ENCODE measurements around the gene IFNL4. TPM values are rescaled to one million over a fixed set of nuclear protein-coding genes. Genes with fewer than 3 reads are reported as not detected.
"Not testable (repeated sequence)": the region's sequence is repeated elsewhere in the genome, so short reads cannot be mapped to it uniquely, and the experiment has no call there.

IFNL4 gene
- total RNA-seq = not detected in 2 replicates

DNA sequence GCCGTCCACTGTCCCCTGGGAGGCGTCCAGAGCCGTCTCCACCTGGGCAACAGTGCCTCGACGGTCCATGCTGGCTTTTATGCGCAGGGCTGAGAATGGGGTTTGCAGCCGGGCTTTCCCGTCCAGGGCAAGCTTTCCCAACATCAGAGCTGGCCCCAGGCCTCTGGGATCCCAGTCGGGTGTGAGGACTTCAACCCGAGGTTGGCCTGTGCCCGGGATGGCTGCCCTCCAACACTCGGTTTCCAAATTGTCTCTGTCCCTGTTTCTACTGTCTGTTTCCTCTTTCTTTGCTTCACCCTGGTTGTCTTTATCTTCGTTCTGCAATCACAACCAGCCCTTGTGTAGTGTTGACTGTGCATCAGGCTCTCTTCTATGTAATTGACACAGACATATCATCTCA, at the start of gene IFNL4:
Gene IFNL4, minus strand, starts transcription at position 51 of the 400 bp plus-strand sequence.
- H3K9me3 Mint-ChIP-seq = no peaks in the 10 kb centered on the region
- no peaks in the 10 kb centered on the region for H3K36me3 Mint-ChIP-seq (ENCODE audit: low read depth)
- H3K27ac Mint-ChIP-seq = no peak within 1 kb of the TSS
- peaks cover 16% of the 10 kb centered on the region for H3K27me3 Mint-ChIP-seq (ENCODE audit: low read depth)
- peaks cover 1% of the 10 kb centered on the region for H3K4me1 Mint-ChIP-seq (ENCODE audit: low read depth)
- no peak within 1 kb of the TSS for H3K4me3 Mint-ChIP-seq (ENCODE audit: low read depth)
- intact Hi-C loops (cut with micrococcal nuclease) = no loop called here
- no peak for DNase-seq (ENCODE audit: low spot score)

GRCh38 chr19:39297931-39298634, 49.4 kb upstream of the IFNL4 start:
- Mint-ChIP-seq H3K4me1 (ENCODE audit: low read depth) (peaks cover 29% of the 10 kb centered on the region), H3K27me3 (ENCODE audit: low read depth) (peaks cover 8% of the 10 kb centered on the region), H3K36me3 (ENCODE audit: low read depth) (no peaks in the 10 kb centered on the region), H3K9me3 (no peaks in the 10 kb centered on the region), H3K4me3 (ENCODE audit: low read depth) (peak overlapping the region; percentile 7), H3K27ac (peak overlapping the region; percentile 54)
- DNase-seq (ENCODE audit: low spot score) = peak; percentile 69
- intact Hi-C loops (cut with micrococcal nuclease) = no loop called here

DNA sequence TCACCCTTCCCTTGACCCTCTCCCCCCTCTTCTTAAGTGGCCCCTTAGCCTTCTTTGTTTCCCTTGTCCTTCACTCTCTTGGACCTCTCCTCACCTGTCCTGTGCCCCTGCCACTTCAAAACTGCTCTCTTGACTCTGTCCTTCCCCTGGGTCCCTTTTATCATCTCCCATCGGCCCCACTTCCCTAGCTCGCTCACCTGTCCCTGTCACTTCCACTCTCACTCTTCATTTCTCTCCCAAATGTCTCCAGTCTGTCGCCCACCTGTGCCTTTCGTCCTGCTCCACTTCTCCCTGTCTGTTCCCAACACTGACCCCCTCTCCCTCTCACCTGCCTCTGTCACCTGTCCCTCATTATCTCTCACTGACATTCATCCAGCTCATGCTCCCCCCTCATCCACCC, 48.2 kb upstream of the IFNL4 start:
- Mint-ChIP-seq H3K36me3 (ENCODE audit: low read depth) (no peaks in the 10 kb centered on the region), H3K27me3 (ENCODE audit: low read depth) (peaks cover 11% of the 10 kb centered on the region), H3K9me3 (no peaks in the 10 kb centered on the region), H3K4me3 (ENCODE audit: low read depth) (no peak overlapping the region), H3K27ac (no peak overlapping the region), H3K4me1 (ENCODE audit: low read depth) (peaks cover 29% of the 10 kb centered on the region)
- DNase-seq (ENCODE audit: low spot score) = no peak
- intact Hi-C loops (cut with micrococcal nuclease) = no loop called here

DNA sequence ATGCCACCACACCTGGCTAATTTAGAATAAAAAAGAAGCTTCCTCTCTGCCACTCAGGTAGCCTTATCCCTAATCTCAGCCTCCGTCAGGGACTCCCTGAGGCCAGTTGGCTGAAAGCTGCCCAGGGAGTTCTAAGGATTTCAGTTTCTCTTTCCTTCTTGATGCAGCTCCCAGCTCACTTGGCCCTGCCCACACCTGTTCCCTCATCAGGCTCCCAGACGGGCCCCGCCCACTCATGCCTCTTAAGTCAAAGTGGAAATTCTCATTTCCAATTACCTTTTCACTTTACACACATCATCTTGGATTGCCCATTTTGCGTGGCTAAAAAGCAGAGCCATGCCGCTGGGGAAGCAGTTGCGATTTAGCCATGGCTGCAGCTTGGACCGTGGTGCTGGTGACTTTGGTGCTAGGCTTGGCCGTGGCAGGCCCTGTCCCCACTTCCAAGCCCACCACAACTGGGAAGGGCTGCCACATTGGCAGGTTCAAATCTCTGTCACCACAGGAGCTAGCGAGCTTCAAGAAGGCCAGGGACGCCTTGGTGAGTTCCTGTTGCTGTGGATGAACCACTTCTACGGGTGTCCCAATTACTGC, 47.5 kb upstream of the IFNL4 start, which contains the start of gene IFNL1:
Gene IFNL1, plus strand, starts transcription at position 353 of the 591 bp plus-strand sequence. Its CDS starts 15 bp downstream, at position 368.
- Mint-ChIP-seq H3K4me3 (ENCODE audit: low read depth) (no peak within 1 kb of the TSS), H3K27me3 (ENCODE audit: low read depth) (peaks cover 11% of the 10 kb centered on the region), H3K36me3 (ENCODE audit: low read depth) (no peaks in the 10 kb centered on the region), H3K27ac (no peak within 1 kb of the TSS), H3K9me3 (no peaks in the 10 kb centered on the region), H3K4me1 (ENCODE audit: low read depth) (peaks cover 29% of the 10 kb centered on the region)
- intact Hi-C loops (cut with micrococcal nuclease) = no loop called here
- no peak for DNase-seq (ENCODE audit: low spot score)

DNA sequence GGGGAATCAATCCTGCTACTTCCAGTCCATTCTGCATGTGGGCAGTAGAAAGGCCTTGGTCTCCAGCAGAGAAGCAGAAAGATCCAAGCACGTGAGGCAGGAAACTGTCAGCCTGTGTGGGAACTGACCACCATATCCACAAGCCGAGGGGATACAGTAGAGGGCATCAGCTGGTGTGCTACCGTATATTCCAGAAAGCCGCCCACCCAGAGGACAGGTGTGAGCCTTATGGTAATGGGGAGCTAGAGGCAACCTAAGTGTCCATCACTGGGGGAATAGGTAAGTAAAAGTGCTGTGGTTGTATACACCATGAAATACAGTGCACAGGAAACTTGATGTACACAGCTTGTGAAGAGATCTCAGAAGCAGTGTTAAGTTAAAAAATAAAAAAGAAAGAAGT, 44.7 kb upstream of the IFNL4 start:
- peaks cover 18% of the 10 kb centered on the region for H3K4me1 Mint-ChIP-seq (ENCODE audit: low read depth)
- no peak for DNase-seq (ENCODE audit: low spot score)
- peaks cover 20% of the 10 kb centered on the region for H3K27me3 Mint-ChIP-seq (ENCODE audit: low read depth)
- intact Hi-C loops (cut with micrococcal nuclease) = no loop called here
- H3K4me3 Mint-ChIP-seq (ENCODE audit: low read depth) = no peak overlapping the region
- no peaks in the 10 kb centered on the region for H3K36me3 Mint-ChIP-seq (ENCODE audit: low read depth)
- H3K9me3 Mint-ChIP-seq = no peaks in the 10 kb centered on the region
- H3K27ac Mint-ChIP-seq = no peak overlapping the region

- no peak overlapping the region for H3K4me3 Mint-ChIP-seq (ENCODE audit: low read depth)
- H3K27me3 Mint-ChIP-seq (ENCODE audit: low read depth) = peaks cover 23% of the 10 kb centered on the region
- H3K27ac Mint-ChIP-seq = no peak overlapping the region
- H3K9me3 Mint-ChIP-seq = peaks cover 9% of the 10 kb centered on the region
- H3K4me1 Mint-ChIP-seq (ENCODE audit: low read depth) = no peaks in the 10 kb centered on the region
- intact Hi-C loops (cut with micrococcal nuclease) = no loop called here
- DNase-seq (ENCODE audit: low spot score) = no peak
- no peaks in the 10 kb centered on the region for H3K36me3 Mint-ChIP-seq (ENCODE audit: low read depth)
Observed at GRCh38 chr19:39284032-39284431, 35.4 kb upstream of the IFNL4 start.

GRCh38 chr19:39282021-39282420, 33.4 kb upstream of the IFNL4 start:
- peaks cover 22% of the 10 kb centered on the region for H3K27me3 Mint-ChIP-seq (ENCODE audit: low read depth)
- no peak overlapping the region for H3K4me3 Mint-ChIP-seq (ENCODE audit: low read depth)
- no peak overlapping the region for H3K27ac Mint-ChIP-seq
- intact Hi-C loops (cut with micrococcal nuclease) = no loop called here
- H3K36me3 Mint-ChIP-seq (ENCODE audit: low read depth) = no peaks in the 10 kb centered on the region
- DNase-seq (ENCODE audit: low spot score) = no peak
- no peaks in the 10 kb centered on the region for H3K4me1 Mint-ChIP-seq (ENCODE audit: low read depth)
- H3K9me3 Mint-ChIP-seq = peaks cover 9% of the 10 kb centered on the region

DNA sequence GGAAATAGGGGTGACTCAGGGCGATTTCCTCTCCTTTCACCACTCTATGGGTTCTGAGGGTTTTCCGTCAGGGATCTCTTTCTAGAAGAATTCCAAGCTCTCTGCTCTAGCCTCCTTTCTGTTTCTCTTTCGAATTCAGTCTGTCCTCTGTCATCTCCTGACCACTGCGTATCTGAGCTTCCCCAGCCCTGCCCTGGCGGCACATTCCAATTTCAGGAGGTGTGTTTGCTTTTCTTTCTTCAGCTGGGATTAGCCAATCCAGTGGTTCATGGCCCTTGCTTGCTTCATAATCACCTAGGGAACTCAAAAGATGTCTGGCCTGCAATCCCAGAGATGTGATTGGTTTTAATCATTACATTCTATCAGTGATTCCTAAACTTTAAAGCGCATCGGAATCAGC, 28.9 kb upstream of the IFNL4 start:
- H3K27me3 Mint-ChIP-seq (ENCODE audit: low read depth) = peaks cover 16% of the 10 kb centered on the region
- intact Hi-C loops (cut with micrococcal nuclease) = no loop called here
- no peaks in the 10 kb centered on the region for H3K9me3 Mint-ChIP-seq
- no peak overlapping the region for H3K4me3 Mint-ChIP-seq (ENCODE audit: low read depth)
- H3K36me3 Mint-ChIP-seq (ENCODE audit: low read depth) = no peaks in the 10 kb centered on the region
- no peak overlapping the region for H3K27ac Mint-ChIP-seq
- no peak for DNase-seq (ENCODE audit: low spot score)
- H3K4me1 Mint-ChIP-seq (ENCODE audit: low read depth) = no peaks in the 10 kb centered on the region

DNA sequence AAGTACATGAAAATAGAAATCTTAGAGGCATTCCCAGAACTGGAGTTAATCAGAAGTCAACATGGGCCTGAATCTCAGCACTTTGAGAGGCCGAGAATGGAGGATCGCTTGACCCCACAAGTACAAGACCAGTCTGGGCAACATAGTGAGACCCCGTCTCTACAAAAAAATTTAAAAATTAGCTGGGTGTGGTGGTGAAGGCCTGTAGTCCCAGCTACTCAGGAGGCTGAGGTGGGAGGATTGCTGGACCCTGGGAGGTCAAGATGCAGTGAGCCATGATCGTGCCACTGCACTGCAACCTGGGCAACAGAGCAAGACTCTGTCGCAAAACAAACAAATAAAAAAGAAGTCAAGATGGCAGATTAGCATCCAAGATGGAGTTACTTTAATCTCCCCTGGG, 28.1 kb upstream of the IFNL4 start:
- no peaks in the 10 kb centered on the region for H3K4me1 Mint-ChIP-seq (ENCODE audit: low read depth)
- no peak overlapping the region for H3K27ac Mint-ChIP-seq
- no peaks in the 10 kb centered on the region for H3K9me3 Mint-ChIP-seq
- intact Hi-C loops (cut with micrococcal nuclease) = no loop called here
- no peak for DNase-seq (ENCODE audit: low spot score)
- H3K36me3 Mint-ChIP-seq (ENCODE audit: low read depth) = no peaks in the 10 kb centered on the region
- H3K27me3 Mint-ChIP-seq (ENCODE audit: low read depth) = peaks cover 13% of the 10 kb centered on the region
- H3K4me3 Mint-ChIP-seq (ENCODE audit: low read depth) = no peak overlapping the region

- no peak for DNase-seq (ENCODE audit: low spot score)
Observed at GRCh38 chr19:39275578-39275977, 26.9 kb upstream of the IFNL4 start.

DNA sequence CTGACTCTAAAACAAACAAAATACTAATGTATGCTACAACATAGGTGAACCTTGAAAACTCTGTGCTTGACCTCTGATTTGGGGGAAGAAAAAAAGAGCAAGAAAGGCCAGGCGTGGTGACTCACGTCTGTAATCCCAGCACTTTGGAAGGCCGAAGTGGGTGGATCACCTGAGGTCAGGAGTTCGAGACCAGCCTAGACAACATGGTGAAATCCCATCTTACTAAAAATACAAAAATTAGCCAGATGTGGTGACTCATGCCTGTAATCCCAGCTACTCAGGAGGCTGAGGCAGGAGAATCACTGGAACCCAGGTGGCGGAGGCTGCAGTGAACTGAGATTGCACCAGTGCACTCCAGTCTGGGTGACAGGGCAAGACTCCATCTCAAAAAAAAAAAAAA, 25.2 kb upstream of the IFNL4 start:
- peaks cover 12% of the 10 kb centered on the region for H3K27me3 Mint-ChIP-seq (ENCODE audit: low read depth)
- H3K4me3 Mint-ChIP-seq (ENCODE audit: low read depth) = not testable (repeated sequence)

More at GRCh38 chr19:39275578-39275977, 26.9 kb upstream of the IFNL4 start:
- no peaks in the 10 kb centered on the region for H3K9me3 Mint-ChIP-seq
- H3K36me3 Mint-ChIP-seq (ENCODE audit: low read depth) = no peaks in the 10 kb centered on the region
- H3K27ac Mint-ChIP-seq = no peak overlapping the region
- H3K4me1 Mint-ChIP-seq (ENCODE audit: low read depth) = no peaks in the 10 kb centered on the region
- H3K27me3 Mint-ChIP-seq (ENCODE audit: low read depth) = peaks cover 13% of the 10 kb centered on the region
- intact Hi-C loops (cut with micrococcal nuclease) = no loop called here
- no peak overlapping the region for H3K4me3 Mint-ChIP-seq (ENCODE audit: low read depth)

DNA sequence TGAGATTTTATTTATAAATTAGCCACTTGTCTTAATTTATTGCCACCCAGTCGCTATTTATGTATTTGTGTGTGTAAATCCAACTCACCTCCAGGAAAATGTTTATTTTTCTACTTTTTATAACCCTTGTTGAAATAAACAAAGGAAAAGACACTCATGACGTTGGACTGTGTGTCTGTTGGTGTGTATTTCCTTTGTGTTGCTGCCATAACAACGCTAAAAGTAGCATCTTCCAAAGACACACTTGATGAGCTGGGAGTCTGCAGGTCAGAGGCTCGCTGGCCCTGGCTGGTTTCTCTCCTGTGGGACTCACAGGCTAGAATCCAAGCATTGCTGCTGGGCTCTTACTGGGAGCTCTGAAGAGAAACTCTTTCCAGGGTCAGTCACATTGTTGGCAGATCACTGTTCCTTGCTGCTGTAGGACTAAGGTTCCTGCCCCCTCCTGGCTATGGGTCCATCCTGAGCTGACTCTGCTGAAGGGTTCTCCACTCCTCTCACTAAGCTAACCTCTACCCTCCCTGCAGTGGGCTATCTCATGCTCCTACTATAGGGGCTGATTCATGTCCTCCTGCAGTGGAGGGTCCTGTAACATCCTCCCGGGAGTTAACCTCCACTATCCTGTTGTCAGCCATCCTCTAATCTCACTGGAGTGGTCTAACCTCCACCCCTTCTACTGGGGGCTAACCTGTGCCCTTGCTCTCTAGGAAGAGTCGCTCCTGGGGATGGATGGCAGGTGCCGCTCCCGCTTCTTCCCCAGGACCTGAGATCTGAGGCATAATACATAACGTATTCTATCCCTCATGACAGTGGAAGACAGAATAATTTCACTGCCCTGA, 21.6 kb upstream of the IFNL4 start:
- Mint-ChIP-seq H3K4me3 (ENCODE audit: low read depth) (no peak overlapping the region), H3K9me3 (no peaks in the 10 kb centered on the region), H3K36me3 (ENCODE audit: low read depth) (no peaks in the 10 kb centered on the region), H3K27me3 (ENCODE audit: low read depth) (peaks cover 11% of the 10 kb centered on the region), H3K27ac (no peak overlapping the region), H3K4me1 (ENCODE audit: low read depth) (no peaks in the 10 kb centered on the region)
- no peak for DNase-seq (ENCODE audit: low spot score)
- intact Hi-C loops (cut with micrococcal nuclease) = no loop called here

More for the DNA sequence above, 25.2 kb upstream of the IFNL4 start:
- H3K36me3 Mint-ChIP-seq (ENCODE audit: low read depth); intact Hi-C loops (cut with micrococcal nuclease); H3K4me1 Mint-ChIP-seq (ENCODE audit: low read depth); DNase-seq (ENCODE audit: low spot score); H3K27ac Mint-ChIP-seq; H3K9me3 Mint-ChIP-seq: not testable (repeated sequence)

- H3K27ac Mint-ChIP-seq; H3K4me3 Mint-ChIP-seq (ENCODE audit: low read depth); H3K36me3 Mint-ChIP-seq (ENCODE audit: low read depth); H3K9me3 Mint-ChIP-seq; intact Hi-C loops (cut with micrococcal nuclease); DNase-seq (ENCODE audit: low spot score); H3K4me1 Mint-ChIP-seq (ENCODE audit: low read depth): not testable (repeated sequence)
- H3K27me3 Mint-ChIP-seq (ENCODE audit: low read depth) = peaks cover 16% of the 10 kb centered on the region
Observed at GRCh38 chr19:39269369-39269768, 20.7 kb upstream of the IFNL4 start.

All from activated T-helper 2 cell treated with anti-CD3 and anti-CD28 coated beads, Interferon-gamma antibody, Interleukin-2, Interleukin-4, amounts not matched to agents 10 μg/mL and 5 μg/mL and 100 μg/mL, durations not matched to agents 14 hours and 24 hours and 36 hours (primary cell).